Iris pigment epithelial cell (primary cell): ENCODE results near the gene PHLPP1.
"Not testable (repeated sequence)": the region's sequence is repeated elsewhere in the genome, so short reads cannot be mapped to it uniquely, and the experiment has no call there.

Source experiments
- DNase-seq: peaks from one replicate; pipeline ENCODE4 v3.0.0-alpha.2; 2011; ENCODE audit warnings: low read depth

PHLPP1 gene

GRCh38 chr18:62717925-62718800, 2.8 kb downstream of the PHLPP1 start:
- peak; percentile 49 for DNase-seq

GRCh38 chr18:62720048-62720447, 4.7 kb downstream of the PHLPP1 start:
- DNase-seq, result no peak

- DNase-seq, result no peak
Measured at GRCh38 chr18:62720766-62721613, 5.6 kb downstream of the PHLPP1 start.

GRCh38 chr18:62721839-62722795, 6.8 kb downstream of the PHLPP1 start:
- DNase-seq, result no peak

- DNase-seq, result no peak
Measured at GRCh38 chr18:62723666-62724281, 8.4 kb downstream of the PHLPP1 start.

- DNase-seq, result no peak
Measured at GRCh38 chr18:62725896-62726295, 10.6 kb downstream of the PHLPP1 start.

- no peak for DNase-seq
Measured at GRCh38 chr18:62728254-62728653, 12.9 kb downstream of the PHLPP1 start.

GRCh38 chr18:62729487-62730386, 14.4 kb downstream of the PHLPP1 start:
- DNase-seq, result no peak

- no peak for DNase-seq
Measured at GRCh38 chr18:62730941-62731340, 15.6 kb downstream of the PHLPP1 start.

GRCh38 chr18:62732617-62733016, 17.3 kb downstream of the PHLPP1 start:
- DNase-seq, result no peak

- no peak for DNase-seq
Measured at GRCh38 chr18:62734290-62734689, 18.9 kb downstream of the PHLPP1 start.

- DNase-seq, result no peak
Measured at GRCh38 chr18:62735387-62735786, 20.0 kb downstream of the PHLPP1 start.

GRCh38 chr18:62736077-62736855, 20.9 kb downstream of the PHLPP1 start:
- no peak for DNase-seq

- no peak for DNase-seq
Measured at GRCh38 chr18:62737241-62737873, 22.0 kb downstream of the PHLPP1 start.

GRCh38 chr18:62738639-62739038, 23.3 kb downstream of the PHLPP1 start:
- no peak for DNase-seq

- DNase-seq, result no peak
Measured at GRCh38 chr18:62739911-62740310, 24.6 kb downstream of the PHLPP1 start.

GRCh38 chr18:62740650-62741049, 25.3 kb downstream of the PHLPP1 start:
- not testable (repeated sequence) for DNase-seq

GRCh38 chr18:62741118-62741566, 25.8 kb downstream of the PHLPP1 start:
- DNase-seq, result peak; percentile 98

GRCh38 chr18:62741584-62741983, 26.2 kb downstream of the PHLPP1 start:
- DNase-seq, result no peak
